Activated CD4-positive, alpha-beta T cell treated with anti-CD3 and anti-CD28 coated beads for 4 hours (primary cell): ENCODE measurements around the gene NIM1K.
"Not testable (repeated sequence)": the region's sequence is repeated elsewhere in the genome, so short reads cannot be mapped to it uniquely, and the experiment has no call there.

Experiments
- DNase-seq, 2 donors: peaks; one replicate each; pipeline ENCODE4 v3.0.0-alpha.2; 2020

NIM1K gene

GRCh38 chr5:43287493-43287892, 95.5 kb downstream of the NIM1K start:
- DNase-seq: no peak

- DNase-seq: no peak
Measured at GRCh38 chr5:43288269-43288831, 96.3 kb downstream of the NIM1K start.

DNA sequence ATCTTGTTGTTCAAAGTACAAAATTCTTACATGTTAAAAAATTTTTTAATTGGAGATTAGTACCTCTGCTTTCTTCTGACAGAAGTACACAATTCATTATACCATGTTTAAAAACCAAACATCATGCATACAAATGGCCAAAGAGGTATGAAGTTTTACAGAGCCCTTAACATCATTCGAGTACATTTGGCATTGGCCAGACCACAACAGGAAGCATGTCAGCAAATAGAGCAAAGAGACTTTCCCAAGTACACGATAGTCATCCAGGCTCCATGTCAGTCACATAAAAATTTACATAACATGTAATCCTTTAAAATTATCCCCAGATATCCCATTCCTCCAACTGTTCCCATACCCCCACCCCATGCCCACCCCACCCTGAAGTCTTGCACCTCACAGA, 98.7 kb downstream of the NIM1K start:
- DNase-seq: no peak

GRCh38 chr5:43294226-43294625, 102.2 kb downstream of the NIM1K start:
- no peak for DNase-seq

- no peak for DNase-seq
Measured at GRCh38 chr5:43295202-43295601, 103.2 kb downstream of the NIM1K start.

GRCh38 chr5:43296835-43297234, 104.8 kb downstream of the NIM1K start:
- no peak for DNase-seq

DNA sequence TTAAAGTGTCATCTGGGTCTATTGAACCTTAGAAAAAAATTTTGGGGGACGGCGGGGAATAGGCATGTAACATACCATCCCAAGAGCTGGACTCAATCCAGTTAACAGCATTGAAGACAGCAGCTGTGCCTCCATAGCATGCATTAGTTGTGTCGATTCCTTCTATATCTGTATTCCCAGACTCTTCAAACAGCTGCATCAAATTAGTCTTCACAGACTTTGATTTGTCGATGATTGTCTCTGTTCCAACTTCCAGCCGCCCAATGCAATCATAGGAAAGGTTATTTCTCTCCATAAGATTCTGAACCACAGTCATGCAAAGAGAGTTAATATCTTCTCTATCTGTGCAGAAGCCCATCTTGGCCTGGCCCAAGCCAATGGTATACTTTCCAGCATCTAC, 106.4 kb downstream of the NIM1K start:
- no peak for DNase-seq

DNA sequence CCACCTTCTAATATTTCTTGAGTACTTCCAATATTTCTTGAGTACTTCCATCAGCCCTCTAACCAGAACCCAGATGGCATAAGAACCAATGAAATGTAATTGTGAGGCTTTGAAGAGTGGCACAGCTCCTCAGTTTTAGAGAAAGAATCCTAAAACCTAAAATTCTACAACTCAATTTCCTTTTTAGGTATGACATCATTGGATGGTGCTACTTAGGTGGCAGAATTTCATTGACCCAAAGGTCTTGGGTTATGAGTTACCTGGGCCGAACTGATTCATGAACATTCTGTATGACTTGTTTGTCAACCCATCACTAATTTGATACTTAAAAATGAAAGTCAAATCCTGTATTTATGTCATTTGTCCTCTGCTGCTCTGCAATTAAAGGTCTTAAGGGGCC, 108.1 kb downstream of the NIM1K start:
- DNase-seq: no peak

DNA sequence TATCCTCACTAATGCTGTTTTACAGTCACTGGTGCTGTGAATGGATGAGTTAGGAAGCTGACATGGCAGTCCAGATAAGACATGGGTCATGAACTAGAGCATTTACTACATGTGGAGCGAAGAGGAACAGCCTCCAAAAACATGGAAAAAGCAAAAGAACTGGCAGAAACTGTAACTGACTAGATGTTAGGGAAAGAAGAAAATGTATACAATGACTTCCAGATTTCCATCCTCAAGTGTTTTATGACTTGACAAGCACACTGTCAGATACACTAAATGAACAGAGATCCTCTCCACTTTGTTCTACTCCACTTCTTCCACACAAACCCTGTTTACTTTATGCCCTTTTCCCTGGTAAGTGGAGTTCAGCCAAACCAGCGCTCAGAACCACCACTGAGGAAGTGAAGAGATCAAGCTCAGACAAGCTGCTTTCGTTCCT, 109.6 kb downstream of the NIM1K start:
- DNase-seq: no peak

DNA sequence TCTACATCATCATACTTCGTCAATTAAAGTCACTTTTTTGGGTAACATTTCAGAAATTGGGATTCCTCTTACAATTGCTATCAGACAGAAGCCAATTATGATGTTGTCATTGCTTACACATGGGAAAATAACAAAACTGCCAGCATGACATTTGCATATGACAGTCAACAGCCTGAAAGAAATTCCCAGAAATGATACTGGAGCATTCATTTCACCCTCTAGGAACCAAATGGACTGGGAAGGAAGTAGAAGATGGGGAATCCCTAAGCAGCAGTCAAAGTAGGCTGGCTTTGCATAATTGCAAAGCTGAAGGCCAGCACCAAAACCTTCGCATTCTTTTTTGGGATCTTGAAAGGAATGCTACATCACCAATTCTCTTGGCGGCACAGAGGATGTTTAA, 110.5 kb downstream of the NIM1K start:
- no peak for DNase-seq

DNA sequence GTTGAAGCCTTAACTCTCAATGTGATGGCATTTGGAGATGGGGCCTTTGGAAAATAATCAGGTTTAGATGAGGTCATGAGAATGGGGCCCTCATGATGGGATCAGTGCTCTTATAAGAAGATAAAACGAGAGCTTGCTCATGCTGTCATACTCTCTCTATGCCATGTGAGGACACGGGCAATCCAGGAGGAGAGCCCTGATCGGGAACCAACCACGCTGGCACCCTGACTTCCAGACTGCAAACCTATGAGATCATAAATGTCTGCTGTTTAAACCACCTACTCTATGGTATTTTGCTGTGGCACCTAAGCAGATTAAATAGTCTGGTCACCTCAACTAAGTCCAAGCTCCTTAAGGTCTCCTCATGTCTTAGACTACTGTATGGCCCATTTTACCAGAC, 111.2 kb downstream of the NIM1K start:
- no peak for DNase-seq

- DNase-seq: no peak
Measured at GRCh38 chr5:43304525-43304924, 112.5 kb downstream of the NIM1K start.

DNA sequence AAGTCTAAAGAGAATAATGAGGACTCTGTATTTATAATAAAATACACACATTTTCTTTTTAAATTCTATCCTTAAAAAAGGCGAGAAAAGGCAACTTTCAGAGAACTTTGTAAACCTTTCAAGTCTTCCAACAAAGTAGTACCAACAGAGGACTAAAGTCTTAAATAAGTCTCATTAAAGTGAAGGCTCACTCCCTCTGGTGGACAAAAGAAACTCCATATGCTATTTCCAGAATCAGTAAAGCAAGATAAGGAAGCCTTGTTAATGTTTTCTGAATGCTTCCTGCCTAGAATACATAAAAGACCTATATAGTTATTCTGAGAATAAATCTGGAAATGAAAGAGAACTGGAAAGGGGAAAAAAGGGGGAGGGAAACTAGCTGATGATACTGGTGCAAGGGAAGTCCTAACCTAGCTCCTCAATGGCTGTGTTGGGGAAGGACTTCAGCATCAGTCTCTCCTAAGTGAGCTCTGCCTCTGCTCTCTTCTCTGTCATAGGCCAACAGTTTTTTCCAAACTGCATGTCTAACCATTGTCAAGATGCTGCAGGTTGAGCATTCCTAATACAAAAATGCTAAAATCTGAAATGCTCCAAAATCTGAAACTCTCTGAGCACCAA, 114.0 kb downstream of the NIM1K start:
- no peak for DNase-seq

DNA sequence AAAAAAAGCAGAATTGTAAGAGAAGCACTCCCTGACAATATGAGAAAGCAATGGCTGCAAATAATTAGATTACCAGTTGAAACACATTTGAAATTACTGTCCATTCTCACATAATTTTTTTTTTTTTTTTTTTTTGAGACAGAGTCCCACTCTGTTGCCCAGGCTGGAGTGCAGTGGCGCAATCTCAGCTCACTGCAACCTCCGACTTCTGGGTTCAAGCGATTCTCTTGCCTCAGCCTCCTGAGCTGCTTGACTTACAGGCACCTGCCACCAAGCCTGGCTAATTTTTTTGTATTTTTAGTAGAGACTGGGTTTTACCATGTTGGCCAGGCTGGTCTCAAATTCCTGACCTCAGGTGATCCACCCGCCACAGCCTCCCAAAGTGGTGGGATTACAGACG, 114.9 kb downstream of the NIM1K start:
- not testable (repeated sequence) for DNase-seq

GRCh38 chr5:43309122-43309521, 117.1 kb downstream of the NIM1K start:
- no peak for DNase-seq

GRCh38 chr5:43309637-43310036, 117.6 kb downstream of the NIM1K start:
- DNase-seq: no peak

- DNase-seq: no peak
Measured at GRCh38 chr5:43312076-43312661, 120.1 kb downstream of the NIM1K start.

DNA sequence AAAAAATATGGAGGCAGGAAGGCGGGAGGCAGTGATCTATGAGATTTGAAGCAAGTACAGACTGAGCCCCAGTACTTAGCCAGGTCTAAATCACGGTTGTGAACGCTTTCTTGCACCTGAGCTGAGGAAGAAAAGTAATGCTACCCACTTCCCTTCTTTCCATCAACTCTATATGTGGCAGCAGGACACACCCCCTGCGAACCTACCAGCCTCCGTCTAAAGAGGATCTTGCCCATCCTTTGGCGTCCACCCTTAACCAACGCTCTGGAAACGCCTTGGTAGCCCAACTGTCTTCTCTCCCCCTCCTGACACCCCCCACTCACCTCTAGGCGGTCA, 120.6 kb downstream of the NIM1K start:
- no peak for DNase-seq

DNA sequence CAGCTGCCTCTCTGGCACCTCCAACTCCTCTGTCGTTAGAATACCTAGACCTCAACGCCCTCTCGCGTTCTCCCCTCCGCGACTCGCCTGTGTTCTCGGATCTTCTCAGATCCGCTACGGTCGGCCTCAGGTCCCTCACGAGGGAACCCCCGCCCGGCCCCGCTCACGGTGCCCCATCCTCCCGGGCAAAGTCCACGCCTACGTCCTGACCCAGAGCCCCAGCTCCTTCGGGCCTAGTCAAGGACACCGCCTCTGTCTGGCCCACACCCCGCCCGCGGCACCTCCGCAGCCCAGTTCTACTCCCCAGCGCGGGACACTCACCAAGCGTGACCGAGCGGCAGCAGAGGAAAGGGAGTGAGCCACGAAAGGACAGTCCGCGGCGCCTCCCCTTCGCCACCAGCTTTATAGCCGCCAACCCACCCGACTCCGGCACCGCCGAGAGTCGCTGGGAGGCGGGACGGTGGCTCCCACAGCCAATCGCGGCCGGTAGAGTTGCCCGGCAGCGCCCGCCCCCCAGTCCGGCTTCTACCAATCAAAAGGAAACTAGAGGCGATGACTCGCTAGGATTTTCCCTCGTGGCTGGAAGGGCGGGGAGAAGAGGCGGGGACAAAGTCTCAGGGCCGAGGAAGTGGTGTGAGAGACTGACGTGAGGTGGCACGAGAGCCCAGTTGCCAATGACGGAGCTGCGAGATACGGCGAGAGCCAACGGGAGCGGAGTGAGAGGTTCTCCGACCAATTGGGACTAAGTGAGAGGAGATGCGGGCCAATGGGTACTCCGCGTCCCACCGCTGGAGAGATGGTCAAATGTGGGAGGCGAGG, 121.2 kb downstream of the NIM1K start, which contains the start of gene HMGCS1:
HMGCS1 (minus strand) TSS at position 378 of the 819 bp plus-strand sequence. CDS start 14,447 bp downstream, outside the sequence.
- DNase-seq: peak; percentile 97 to 98

GRCh38 chr5:43313854-43314457, 121.9 kb downstream of the NIM1K start:
- DNase-seq: no peak

DNA sequence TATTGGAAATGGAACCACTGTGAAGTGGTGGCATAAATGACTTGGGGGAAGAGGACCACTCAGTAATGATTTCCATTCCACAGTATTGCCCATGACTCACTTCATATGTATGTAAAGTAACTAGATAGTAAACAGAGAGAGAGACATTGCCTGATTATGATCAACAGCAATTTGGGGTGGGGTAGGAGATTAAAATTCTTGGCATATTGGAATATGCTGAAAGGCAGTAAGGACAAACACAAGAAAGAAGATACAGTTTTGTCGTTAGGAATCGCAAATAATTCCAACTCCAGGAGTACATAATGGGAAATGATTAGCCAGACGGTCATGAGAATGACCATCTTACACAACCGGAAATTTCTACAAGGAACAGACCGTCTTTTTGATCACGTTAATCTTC, 122.7 kb downstream of the NIM1K start:
- no peak for DNase-seq

DNA sequence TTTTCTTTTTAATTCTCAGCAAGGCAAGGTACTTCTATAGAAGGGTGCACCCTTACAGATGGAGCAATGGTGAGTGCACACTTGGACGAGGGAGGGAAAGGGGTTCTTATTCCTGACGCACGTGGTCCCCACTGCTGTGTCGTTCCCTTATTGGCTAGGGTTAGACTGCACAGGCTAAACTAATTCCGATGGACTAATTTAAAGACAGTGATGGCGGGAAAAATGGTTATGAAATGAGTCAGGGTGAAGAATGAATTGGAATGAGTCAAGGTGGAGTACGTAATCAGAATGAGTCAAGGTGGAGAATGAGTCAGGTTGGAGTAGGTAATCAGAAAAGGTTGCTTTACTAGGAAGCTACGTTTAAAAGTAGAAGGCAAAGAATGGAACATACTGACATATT, 123.2 kb downstream of the NIM1K start:
- DNase-seq: no peak

- no peak for DNase-seq
Measured at GRCh38 chr5:43315682-43316081, 123.7 kb downstream of the NIM1K start.
